Muscle layer of colon (tissue), 2 donors: ENCODE data around the gene RPRD1B.

Experiments used
- H3K27ac ChIP-seq: one replicate; pipeline ENCODE4 v1.7.0; 2013; ENCODE audit warnings: low read depth, mild to moderate bottlenecking, low read length, moderate library complexity
- H3K27me3 ChIP-seq, 2 donors: one replicate each; pipeline ENCODE4 v1.7.0; 2013; ENCODE audit warnings: low read length in 2 of 2, mild to moderate bottlenecking in 2 of 2; ENCODE audit not compliant: insufficient read depth in 2 of 2, control insufficient read depth in 1 of 2
- H3K36me3 ChIP-seq: one replicate; pipeline ENCODE4 v1.7.0; 2013; ENCODE audit warnings: mild to moderate bottlenecking, low read length; ENCODE audit not compliant: insufficient read depth
- H3K4me1 ChIP-seq: one replicate; pipeline ENCODE4 v1.7.0; 2013; ENCODE audit warnings: mild to moderate bottlenecking, low read length; ENCODE audit not compliant: insufficient read depth
- H3K4me3 ChIP-seq, 2 donors: one replicate each; pipeline ENCODE4 v1.7.0; 2013; ENCODE audit warnings: low read length in 2 of 2, low read depth in 1 of 2, mild to moderate bottlenecking in 1 of 2, moderate library complexity in 1 of 2
- H3K9ac ChIP-seq: one replicate; pipeline ENCODE4 v1.7.0; 2013; ENCODE audit warnings: low read length
- H3K9me3 ChIP-seq: one replicate; pipeline ENCODE4 v1.7.0; 2013; ENCODE audit warnings: mild to moderate bottlenecking, low read length
- donor health status: abdominal sarcoma.
- donor health status: Adenocarcinoma of cecum.

Gene RPRD1B

GRCh38 chr20:38110525-38111178 lies 77.1 kb downstream of the RPRD1B start:
- no peak overlapping the region for H3K4me3 ChIP-seq
- H3K9ac ChIP-seq = no peak overlapping the region
- no peaks in the 10 kb centered on the region for H3K27me3 ChIP-seq
- H3K36me3 ChIP-seq = no peaks in the 10 kb centered on the region
- H3K9me3 ChIP-seq = no peaks in the 10 kb centered on the region
- H3K4me1 ChIP-seq = peaks cover 29% of the 10 kb centered on the region
- peak overlapping the region; percentile 89 for H3K27ac ChIP-seq

GRCh38 chr20:38111366-38112232 lies 78.1 kb downstream of the RPRD1B start:
- no peak overlapping the region for H3K4me3 ChIP-seq
- peaks cover 29% of the 10 kb centered on the region for H3K4me1 ChIP-seq
- H3K9me3 ChIP-seq = no peaks in the 10 kb centered on the region
- no peak overlapping the region for H3K9ac ChIP-seq
- peak overlapping the region; percentile 89 for H3K27ac ChIP-seq
- no peaks in the 10 kb centered on the region for H3K36me3 ChIP-seq
- no peaks in the 10 kb centered on the region for H3K27me3 ChIP-seq

GRCh38 chr20:38112261-38112929 lies 78.8 kb downstream of the RPRD1B start:
- H3K27ac ChIP-seq = no peak overlapping the region
- peaks cover 29% of the 10 kb centered on the region for H3K4me1 ChIP-seq
- H3K4me3 ChIP-seq = no peak overlapping the region
- H3K27me3 ChIP-seq = no peaks in the 10 kb centered on the region
- no peaks in the 10 kb centered on the region for H3K36me3 ChIP-seq
- no peak overlapping the region for H3K9ac ChIP-seq
- no peaks in the 10 kb centered on the region for H3K9me3 ChIP-seq

- Histone ChIP-seq H3K4me1 (peaks cover 28% of the 10 kb centered on the region), H3K27ac (no peak overlapping the region), H3K9me3 (no peaks in the 10 kb centered on the region), H3K4me3 (no peak overlapping the region), H3K27me3 (no peaks in the 10 kb centered on the region), H3K36me3 (no peaks in the 10 kb centered on the region), H3K9ac (no peak overlapping the region)
Measured at GRCh38 chr20:38112930-38113294, 79.4 kb downstream of the RPRD1B start.

- Histone ChIP-seq H3K36me3 (no peaks in the 10 kb centered on the region), H3K9ac (no peak overlapping the region), H3K4me3 (no peak overlapping the region), H3K27ac (no peak overlapping the region), H3K4me1 (peaks cover 23% of the 10 kb centered on the region), H3K27me3 (no peaks in the 10 kb centered on the region), H3K9me3 (no peaks in the 10 kb centered on the region)
Measured at GRCh38 chr20:38113401-38114325, 80.1 kb downstream of the RPRD1B start.

- Histone ChIP-seq H3K36me3 (no peaks in the 10 kb centered on the region), H3K27me3 (no peaks in the 10 kb centered on the region), H3K27ac (no peak overlapping the region), H3K9me3 (no peaks in the 10 kb centered on the region), H3K4me1 (peaks cover 16% of the 10 kb centered on the region), H3K9ac (no peak overlapping the region), H3K4me3 (no peak overlapping the region)
Measured at GRCh38 chr20:38114353-38114791, 80.8 kb downstream of the RPRD1B start.

- H3K4me1 ChIP-seq = peaks cover 8% of the 10 kb centered on the region
- no peaks in the 10 kb centered on the region for H3K9me3 ChIP-seq
- no peak overlapping the region for H3K4me3 ChIP-seq
- no peaks in the 10 kb centered on the region for H3K27me3 ChIP-seq
- no peaks in the 10 kb centered on the region for H3K36me3 ChIP-seq
- H3K27ac ChIP-seq = no peak overlapping the region
- H3K9ac ChIP-seq = no peak overlapping the region
Measured at GRCh38 chr20:38115205-38115604, 81.7 kb downstream of the RPRD1B start.

- Histone ChIP-seq H3K9ac (no peak overlapping the region), H3K4me1 (peaks cover under 1% of the 10 kb centered on the region), H3K9me3 (no peaks in the 10 kb centered on the region), H3K4me3 (no peak overlapping the region), H3K27ac (no peak overlapping the region), H3K36me3 (no peaks in the 10 kb centered on the region), H3K27me3 (no peaks in the 10 kb centered on the region)
Measured at GRCh38 chr20:38115896-38116295, 82.3 kb downstream of the RPRD1B start.

GRCh38 chr20:38116409-38117165 lies 83.0 kb downstream of the RPRD1B start:
- Histone ChIP-seq H3K27me3 (no peaks in the 10 kb centered on the region), H3K27ac (no peak overlapping the region), H3K4me1 (no peaks in the 10 kb centered on the region), H3K4me3 (no peak overlapping the region), H3K9ac (no peak overlapping the region), H3K9me3 (no peaks in the 10 kb centered on the region), H3K36me3 (no peaks in the 10 kb centered on the region)

- Histone ChIP-seq H3K36me3 (no peaks in the 10 kb centered on the region), H3K4me3 (no peak overlapping the region), H3K27me3 (no peaks in the 10 kb centered on the region), H3K27ac (no peak overlapping the region), H3K4me1 (no peaks in the 10 kb centered on the region), H3K9ac (no peak overlapping the region), H3K9me3 (no peaks in the 10 kb centered on the region)
Measured at GRCh38 chr20:38117205-38117604, 83.7 kb downstream of the RPRD1B start.
